ENCODE data around the gene COL4A5.

- TF ChIP-seq USF2 (IDR thresholded peaks at IDR 0.05; ENCODE audit: low read depth, low read length) (no peak), USF2 (CRISPR knock-in tag; IDR thresholded peaks at IDR 0.05; ENCODE audit: borderline replicate concordance) (peak; percentile 20; the same call in 1 of the 2 replicates), ZNF274 (CRISPR knock-in tag; IDR thresholded peaks at IDR 0.05) (no peak), POLR2AphosphoS5 (IDR thresholded peaks at IDR 0.05; ENCODE audit: low read depth, low read length) (no peak), ZNF17 (CRISPR knock-in tag; IDR thresholded peaks at IDR 0.05) (no peak), RERE (CRISPR knock-in tag; IDR thresholded peaks at IDR 0.05; ENCODE audit: low read depth) (no peak), FOXP4 (CRISPR knock-in tag; IDR thresholded peaks at IDR 0.05) (no peak), CBX5 (CRISPR knock-in tag; IDR thresholded peaks at IDR 0.05; ENCODE audit: borderline replicate concordance) (no peak), PHF8 (CRISPR knock-in tag; IDR thresholded peaks at IDR 0.05) (no peak), CCAR2 (optimal IDR thresholded peaks at IDR 0.05; ENCODE audit: low read depth, low read length) (no peak), MYNN (CRISPR knock-in tag; IDR thresholded peaks at IDR 0.05; ENCODE audit: low read depth) (no peak), ZSCAN12 (CRISPR knock-in tag; IDR thresholded peaks at IDR 0.05) (no peak), POLR2G (IDR thresholded peaks at IDR 0.05; ENCODE audit: low read depth, low read length) (no peak), NR2C2 (CRISPR knock-in tag; IDR thresholded peaks at IDR 0.05; ENCODE audit: borderline replicate concordance) (no peak)
Observed at GRCh38 chrX:108736509-108737479, 297.2 kb downstream of the COL4A5 start, which contains the start of gene IRS4.

Data from HepG2 (cell line).